GM21381 (cell line): Measurements from ENCODE around the gene GPR107.
A peak's percentile ranks its signal among the peaks of the same experiment; 100 is the strongest.

Experiments
- ATAC-seq: cut with Tn5 transposase; IDR thresholded peaks from one replicate; pipeline ENCODE4 v1.9.1; 2021; ENCODE audit warnings: mild to moderate bottlenecking, moderate library complexity; ENCODE audit not compliant: unreplicated experiment

GPR107 gene

DNA sequence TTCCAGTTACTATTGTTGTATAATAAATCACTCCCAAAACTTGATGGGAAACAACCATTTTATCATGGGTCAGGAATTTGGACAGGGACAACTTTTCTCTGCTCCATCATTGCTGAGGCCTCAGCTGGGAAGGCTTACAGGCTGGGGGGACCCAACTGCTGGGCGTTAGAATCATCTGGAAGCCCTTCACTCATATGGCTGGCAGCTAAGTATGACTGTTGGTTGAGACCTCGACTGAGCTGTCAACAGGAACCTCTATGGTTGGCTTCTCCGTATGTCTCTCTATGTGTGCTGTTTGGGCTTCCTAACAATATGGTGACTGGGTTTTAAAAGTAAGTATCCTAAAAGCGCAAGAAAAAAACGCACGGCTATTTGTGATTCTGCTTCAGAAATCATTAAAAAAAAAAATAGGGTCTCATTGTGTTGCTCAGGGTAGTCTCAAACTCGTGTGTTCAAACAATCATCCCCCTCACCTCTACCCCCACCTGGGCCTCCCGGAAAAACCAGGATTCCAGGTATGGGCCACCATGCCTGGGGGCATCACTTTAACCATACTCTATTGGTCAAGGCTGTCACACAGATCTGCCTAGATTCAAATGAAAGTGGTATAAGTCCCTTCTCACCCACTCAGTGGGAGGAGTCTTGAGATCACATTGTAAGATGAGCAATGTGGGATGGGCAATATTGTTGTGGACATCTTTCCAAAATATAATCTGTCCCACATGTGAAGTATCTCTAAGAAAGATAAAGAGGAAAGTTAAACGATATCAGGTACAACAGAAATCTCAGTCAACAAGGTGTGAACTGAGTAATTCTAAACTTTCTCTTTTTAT lies 26.0 kb upstream of the GPR107 start:
- no peak for ATAC-seq

- no peak for ATAC-seq
Observed at GRCh38 chr9:130028493-130029222, 25.0 kb upstream of the GPR107 start.

- ATAC-seq = no peak
Observed at GRCh38 chr9:130029223-130029973, 24.3 kb upstream of the GPR107 start.

- ATAC-seq = no peak
Observed at GRCh38 chr9:130030651-130031127, 23.0 kb upstream of the GPR107 start.

DNA sequence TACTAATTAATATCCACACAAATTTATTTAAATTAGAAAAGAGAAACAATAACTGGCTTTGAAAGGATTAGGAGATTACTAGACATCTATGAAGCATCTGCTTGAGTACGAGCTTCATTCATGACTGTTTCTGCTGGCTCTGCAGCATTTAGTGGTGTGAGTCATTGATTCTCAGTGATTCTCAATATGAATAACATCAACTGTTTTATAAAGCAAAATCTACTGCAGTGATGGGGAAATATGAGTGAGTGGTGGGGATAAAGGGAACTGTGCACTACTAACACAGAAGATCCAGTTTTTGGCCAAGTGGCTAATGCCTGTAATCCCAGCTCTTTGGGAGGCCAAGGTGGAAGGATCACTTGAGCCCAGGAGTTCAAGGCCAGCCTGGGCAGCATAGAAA lies 19.1 kb upstream of the GPR107 start:
- no peak for ATAC-seq

- no peak for ATAC-seq
Observed at GRCh38 chr9:130036099-130036498, 17.6 kb upstream of the GPR107 start.

GRCh38 chr9:130039528-130040147 lies 14.1 kb upstream of the GPR107 start:
- peak; percentile 32 for ATAC-seq

- ATAC-seq = no peak
Observed at GRCh38 chr9:130040984-130041647, 12.6 kb upstream of the GPR107 start.

DNA sequence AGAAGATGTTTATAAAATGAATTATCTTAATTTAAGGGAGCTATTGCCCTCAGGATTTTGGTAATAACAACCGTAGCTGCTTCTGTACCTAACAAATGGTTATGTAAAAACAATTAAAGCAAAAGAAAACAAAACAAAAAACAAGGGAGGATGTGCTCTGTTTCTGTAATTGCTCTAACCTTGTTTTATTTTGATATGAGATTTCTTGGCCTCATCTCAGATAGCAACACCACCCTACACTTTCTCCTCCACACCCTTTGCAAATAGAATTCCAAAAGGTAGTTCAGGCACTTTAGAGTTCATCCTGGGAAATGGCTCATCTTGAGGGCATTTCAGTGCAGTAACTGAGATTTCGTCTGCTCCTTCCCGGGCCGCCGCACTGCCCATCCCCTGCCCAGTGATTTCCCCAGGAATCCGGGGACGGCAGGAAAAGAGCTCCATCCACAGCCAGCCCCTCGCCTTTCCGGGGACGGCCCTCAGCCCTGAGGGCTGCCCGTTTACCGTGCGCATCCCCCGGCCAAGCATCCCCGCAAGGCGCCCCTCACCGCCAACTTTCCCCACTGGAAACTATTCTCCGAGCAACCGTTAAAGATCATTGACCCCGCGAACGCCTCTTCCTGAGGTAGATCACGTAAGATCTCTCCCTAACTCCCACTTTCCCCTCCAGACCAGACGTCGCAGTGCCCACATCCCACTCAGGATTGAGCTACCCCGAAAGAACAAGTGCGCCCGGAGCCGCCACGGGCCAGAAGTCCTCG lies 11.9 kb upstream of the GPR107 start:
- ATAC-seq = no peak

- peak; percentile 5 for ATAC-seq
Observed at GRCh38 chr9:130042406-130042884, 11.3 kb upstream of the GPR107 start.

DNA sequence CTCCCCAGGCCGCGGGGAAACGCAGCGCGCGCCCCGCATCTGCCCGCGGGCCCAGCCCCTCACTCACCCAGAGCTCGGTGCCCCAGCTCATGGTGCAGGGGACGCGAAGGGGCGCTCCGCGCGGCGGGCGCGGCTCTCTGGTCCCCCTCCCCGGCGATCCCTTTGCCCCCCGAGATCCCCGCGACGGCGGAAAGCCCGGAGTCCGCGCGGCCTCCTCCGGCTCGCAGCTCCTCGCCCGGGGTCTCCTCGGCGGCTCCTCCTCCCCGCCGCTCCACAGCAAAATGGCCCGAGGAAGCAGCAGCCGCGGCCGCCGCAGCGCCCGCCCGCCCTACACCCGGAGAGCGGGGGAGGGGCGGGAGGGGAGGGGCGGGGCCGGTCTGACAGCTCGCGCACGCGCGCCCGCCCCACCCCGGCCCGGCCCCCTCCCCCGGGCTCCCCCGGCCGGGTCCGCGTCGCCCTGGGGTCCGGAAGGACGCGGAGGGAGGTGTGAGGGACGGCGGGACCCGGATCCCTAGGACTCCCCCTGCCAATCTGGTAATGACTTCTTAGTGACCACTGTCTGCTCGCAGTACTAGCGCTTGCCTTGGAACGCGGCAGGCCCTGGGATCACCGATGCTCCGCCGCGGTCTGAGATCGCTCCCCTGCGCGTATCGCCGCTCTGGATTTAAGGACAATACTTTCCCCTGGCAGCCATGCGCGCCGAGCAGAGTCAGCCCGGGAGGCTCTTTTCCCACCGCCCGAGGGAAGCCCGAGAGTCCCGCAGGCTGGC lies 10.6 kb upstream of the GPR107 start, which contains the start of gene FNBP1:
FNBP1 (minus strand) TSS at position 305 of the 769 bp plus-strand sequence; CDS start at position 91, 214 bp downstream.
- ATAC-seq = peak; percentile 41

GRCh38 chr9:130043654-130044623 lies 9.8 kb upstream of the GPR107 start:
- ATAC-seq = no peak

- ATAC-seq = no peak
Observed at GRCh38 chr9:130045725-130046450, 7.8 kb upstream of the GPR107 start.

GRCh38 chr9:130049431-130050210 lies 4.1 kb upstream of the GPR107 start:
- ATAC-seq = no peak

DNA sequence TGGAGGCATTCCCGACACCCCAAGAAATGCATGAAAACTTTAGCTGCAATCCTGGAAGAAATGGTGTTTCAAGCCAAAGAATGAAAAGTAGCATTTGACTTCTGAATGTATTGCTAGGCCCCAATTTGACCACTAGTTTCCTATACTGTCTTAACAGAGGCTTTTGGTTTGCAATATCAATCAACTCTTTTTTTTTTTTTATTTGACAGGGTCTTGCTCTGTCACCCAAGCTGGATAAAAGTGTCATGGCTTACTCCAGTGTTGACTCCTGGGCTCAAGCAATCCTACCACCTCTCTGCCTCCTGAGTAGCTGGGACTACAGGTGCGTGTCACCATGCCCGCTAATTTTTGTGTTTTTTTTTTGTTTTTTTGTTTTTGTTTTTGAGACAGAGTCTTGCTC lies 3.2 kb upstream of the GPR107 start:
- ATAC-seq = no peak

GRCh38 chr9:130051855-130052254 lies 1.9 kb upstream of the GPR107 start:
- no peak for ATAC-seq
